ENCODE measurements around the gene PGM3. TPM values are rescaled to one million over a fixed set of nuclear protein-coding genes. Genes with fewer than 3 reads are reported as not detected.
A peak's percentile ranks its signal among the peaks of the same experiment; 100 is the strongest.

Gene PGM3
- total RNA-seq, 1 donor = 87.8 TPM

GRCh38 chr6:83168556-83168955 is 24.5 kb downstream of the PGM3 start:
- no peak for TF ChIP-seq CTCF (IDR thresholded peaks at IDR 0.05; ENCODE audit: insufficient read depth, low read length)
- H3K4me3 ChIP-seq (ENCODE audit: low read depth, low read length) = no peak overlapping the region
- DNase-seq (ENCODE audit: low read depth) = no peak

- DNase-seq (ENCODE audit: low read depth) = no peak
- no peak overlapping the region for H3K4me3 ChIP-seq (ENCODE audit: low read depth, low read length)
- TF ChIP-seq CTCF (IDR thresholded peaks at IDR 0.05; ENCODE audit: insufficient read depth, low read length) = no peak
Observed at GRCh38 chr6:83167726-83168278, 25.3 kb downstream of the PGM3 start.

GRCh38 chr6:83160167-83160566 is 32.9 kb downstream of the PGM3 start:
- TF ChIP-seq CTCF (IDR thresholded peaks at IDR 0.05; ENCODE audit: insufficient read depth, low read length) = no peak
- no peak overlapping the region for H3K4me3 ChIP-seq (ENCODE audit: low read depth, low read length)
- DNase-seq (ENCODE audit: low read depth) = no peak

GRCh38 chr6:83155794-83156193 is 37.3 kb downstream of the PGM3 start:
- DNase-seq (ENCODE audit: low read depth) = no peak
- TF ChIP-seq CTCF (IDR thresholded peaks at IDR 0.05; ENCODE audit: insufficient read depth, low read length) = no peak
- H3K4me3 ChIP-seq (ENCODE audit: low read depth, low read length) = no peak overlapping the region

- H3K4me3 ChIP-seq (ENCODE audit: low read depth, low read length) = no peak overlapping the region
- peak; percentile 16 for DNase-seq (ENCODE audit: low read depth)
- TF ChIP-seq CTCF (IDR thresholded peaks at IDR 0.05; ENCODE audit: insufficient read depth, low read length) = no peak
Observed at GRCh38 chr6:83153883-83154521, 39.1 kb downstream of the PGM3 start.

- no peak for TF ChIP-seq CTCF (IDR thresholded peaks at IDR 0.05; ENCODE audit: insufficient read depth, low read length)
Observed at GRCh38 chr6:83152913-83153312, 40.2 kb downstream of the PGM3 start.

GRCh38 chr6:83151114-83151513 is 42.0 kb downstream of the PGM3 start:
- DNase-seq (ENCODE audit: low read depth) = no peak
- TF ChIP-seq CTCF (IDR thresholded peaks at IDR 0.05; ENCODE audit: insufficient read depth, low read length) = no peak
- H3K4me3 ChIP-seq (ENCODE audit: low read depth, low read length) = no peak overlapping the region

More at GRCh38 chr6:83152913-83153312, 40.2 kb downstream of the PGM3 start:
- no peak overlapping the region for H3K4me3 ChIP-seq (ENCODE audit: low read depth, low read length)
- no peak for DNase-seq (ENCODE audit: low read depth)
